ENCODE results near the gene RIT2. TPM values are rescaled to one million over a fixed set of nuclear protein-coding genes. Genes with fewer than 3 reads are reported as not detected.
A peak's percentile ranks its signal among the peaks of the same experiment; 100 is the strongest.
"Not testable (repeated sequence)": the region's sequence is repeated elsewhere in the genome, so short reads cannot be mapped to it uniquely, and the experiment has no call there.

Gene RIT2
- total RNA-seq, 2 donors from 2014 or later = not detected

GRCh38 chr18:42742969-42743368 is 372.5 kb downstream of the RIT2 start:
- no peaks in the 10 kb centered on the region for H3K27me3 ChIP-seq
- H3K27ac ChIP-seq = no peak overlapping the region
- no peak for TF ChIP-seq CTCF (IDR thresholded peaks at IDR 0.05)
- no peaks in the 10 kb centered on the region for H3K9me3 ChIP-seq
- no peak overlapping the region for H3K4me3 ChIP-seq
- H3K36me3 ChIP-seq = no peaks in the 10 kb centered on the region
- no peak for DNase-seq (ENCODE audit: low spot score)
- H3K4me1 ChIP-seq = no peaks in the 10 kb centered on the region

- no peaks in the 10 kb centered on the region for H3K36me3 ChIP-seq
- no peak for TF ChIP-seq CTCF (IDR thresholded peaks at IDR 0.05)
- H3K27me3 ChIP-seq = no peaks in the 10 kb centered on the region
- no peak overlapping the region for H3K27ac ChIP-seq
- no peak for DNase-seq (ENCODE audit: low spot score)
- no peaks in the 10 kb centered on the region for H3K4me1 ChIP-seq
- no peaks in the 10 kb centered on the region for H3K9me3 ChIP-seq
- H3K4me3 ChIP-seq = no peak overlapping the region
Observed at GRCh38 chr18:42742474-42742873, 373.0 kb downstream of the RIT2 start.

GRCh38 chr18:42741805-42742347 is 373.6 kb downstream of the RIT2 start:
- H3K4me3 ChIP-seq; H3K9me3 ChIP-seq; H3K27me3 ChIP-seq; H3K4me1 ChIP-seq; H3K36me3 ChIP-seq; DNase-seq (ENCODE audit: low spot score); H3K27ac ChIP-seq: not testable (repeated sequence)

GRCh38 chr18:42741299-42741698 is 374.2 kb downstream of the RIT2 start:
- H3K4me3 ChIP-seq; H3K27me3 ChIP-seq; H3K36me3 ChIP-seq; H3K27ac ChIP-seq; H3K4me1 ChIP-seq; DNase-seq (ENCODE audit: low spot score); H3K9me3 ChIP-seq: not testable (repeated sequence)

- H3K4me1 ChIP-seq = no peaks in the 10 kb centered on the region
- no peak for TF ChIP-seq CTCF (IDR thresholded peaks at IDR 0.05)
- no peaks in the 10 kb centered on the region for H3K9me3 ChIP-seq
- no peaks in the 10 kb centered on the region for H3K27me3 ChIP-seq
- no peak overlapping the region for H3K27ac ChIP-seq
- no peak overlapping the region for H3K4me3 ChIP-seq
- DNase-seq (ENCODE audit: low spot score) = no peak
- no peaks in the 10 kb centered on the region for H3K36me3 ChIP-seq
Observed at GRCh38 chr18:42736074-42736473, 379.4 kb downstream of the RIT2 start.

GRCh38 chr18:42734520-42734919 is 381.0 kb downstream of the RIT2 start:
- DNase-seq (ENCODE audit: low spot score) = no peak
- Histone ChIP-seq H3K9me3 (no peaks in the 10 kb centered on the region), H3K4me1 (no peaks in the 10 kb centered on the region), H3K27me3 (no peaks in the 10 kb centered on the region), H3K36me3 (no peaks in the 10 kb centered on the region), H3K4me3 (no peak overlapping the region), H3K27ac (no peak overlapping the region)
- no peak for TF ChIP-seq CTCF (IDR thresholded peaks at IDR 0.05)

GRCh38 chr18:42730272-42730671 is 385.2 kb downstream of the RIT2 start:
- H3K27me3 ChIP-seq = no peaks in the 10 kb centered on the region
- H3K36me3 ChIP-seq = no peaks in the 10 kb centered on the region
- no peaks in the 10 kb centered on the region for H3K9me3 ChIP-seq
- no peaks in the 10 kb centered on the region for H3K4me1 ChIP-seq
- H3K4me3 ChIP-seq = no peak overlapping the region
- peak in 1 of 2 donors; percentile 43 for TF ChIP-seq CTCF (IDR thresholded peaks at IDR 0.05)
- H3K27ac ChIP-seq = no peak overlapping the region
- DNase-seq (ENCODE audit: low spot score) = no peak
